HG02973 (cell line): ENCODE data around the gene GOLGA8B.
A peak's percentile ranks its signal among the peaks of the same experiment; 100 is the strongest.
"Not testable (repeated sequence)": the region's sequence is repeated elsewhere in the genome, so short reads cannot be mapped to it uniquely, and the experiment has no call there.

ENCODE experiments used
- ATAC-seq: cut with Tn5 transposase; IDR thresholded peaks from one replicate; pipeline ENCODE4 v1.9.1; 2021; ENCODE audit warnings: moderate library complexity; ENCODE audit not compliant: unreplicated experiment

GOLGA8B gene

GRCh38 chr15:34583399-34584329 lies at the start of gene GOLGA8B:
Gene GOLGA8B (minus strand): TSS chr15:34583651. CDS start chr15:34535912, 47,739 bp downstream.
- ATAC-seq, result peak; percentile 66

GRCh38 chr15:34633165-34633564 lies 49.7 kb upstream of the GOLGA8B start:
- not testable (repeated sequence) for ATAC-seq

DNA sequence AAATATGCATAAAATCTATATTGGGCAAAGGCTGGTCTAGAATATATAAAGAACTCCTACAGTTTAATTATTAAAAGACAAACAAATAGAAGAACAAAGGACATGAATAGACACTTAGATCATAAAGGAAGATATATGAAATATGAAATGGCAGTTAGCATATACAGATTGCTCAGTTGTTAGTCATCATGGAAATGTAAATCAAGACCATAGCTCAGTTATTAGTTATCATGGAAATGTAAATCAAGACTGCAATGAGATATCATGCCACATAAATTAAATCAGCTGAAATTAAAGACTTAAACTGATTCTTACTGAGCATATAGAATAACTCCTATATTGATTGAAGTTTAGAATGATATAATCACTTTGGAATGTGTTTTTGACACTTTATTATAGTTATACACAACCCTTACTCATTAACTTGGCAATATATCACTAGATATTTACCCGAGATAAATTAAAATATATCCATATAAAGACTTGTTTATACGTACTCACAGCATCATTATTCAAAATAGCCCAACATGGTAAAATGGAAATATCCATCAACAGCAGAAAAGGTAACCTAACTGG lies 45.2 kb upstream of the GOLGA8B start:
- ATAC-seq, result no peak

GRCh38 chr15:34625007-34625406 lies 41.6 kb upstream of the GOLGA8B start:
- ATAC-seq, result no peak

DNA sequence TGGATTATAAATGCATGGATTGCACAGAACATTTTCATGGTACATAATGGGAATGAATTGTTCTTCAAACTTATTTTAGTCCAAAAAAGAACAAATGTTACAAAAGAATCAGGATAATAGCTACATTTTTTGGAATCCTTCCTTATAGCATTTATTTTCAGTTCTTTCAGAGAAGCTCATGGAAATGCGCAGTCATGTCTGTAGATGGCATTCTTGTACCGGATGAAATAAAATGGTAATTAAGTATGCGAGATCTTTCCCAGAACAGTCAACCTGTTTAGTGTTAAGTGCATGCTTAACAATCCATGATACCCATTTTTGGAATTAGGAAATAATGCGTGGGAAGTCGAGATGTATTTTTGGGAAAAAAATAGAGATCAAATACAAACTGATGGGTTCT lies 38.2 kb upstream of the GOLGA8B start:
- ATAC-seq, result no peak

DNA sequence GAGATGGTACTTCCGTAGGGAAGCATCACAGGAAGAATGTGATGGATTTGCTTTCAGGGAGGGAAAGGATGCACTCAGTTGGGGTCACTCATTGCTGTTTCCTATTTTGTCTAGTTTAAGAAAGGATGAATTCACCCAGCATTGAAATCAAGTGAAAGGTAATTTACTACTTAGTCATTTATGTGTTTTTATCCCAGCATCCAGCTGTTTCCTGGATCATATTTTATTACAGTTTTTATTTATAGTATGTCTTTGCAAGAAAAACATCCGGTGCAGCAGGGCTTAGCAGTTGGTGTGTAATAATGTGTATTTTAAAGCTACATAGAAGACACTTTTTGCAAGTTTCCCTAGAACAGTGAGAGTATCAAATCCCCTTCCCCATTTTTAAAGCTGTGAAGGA lies 37.4 kb upstream of the GOLGA8B start:
- ATAC-seq, result no peak

- no peak for ATAC-seq
Measured at GRCh38 chr15:34620142-34620541, 36.7 kb upstream of the GOLGA8B start.

DNA sequence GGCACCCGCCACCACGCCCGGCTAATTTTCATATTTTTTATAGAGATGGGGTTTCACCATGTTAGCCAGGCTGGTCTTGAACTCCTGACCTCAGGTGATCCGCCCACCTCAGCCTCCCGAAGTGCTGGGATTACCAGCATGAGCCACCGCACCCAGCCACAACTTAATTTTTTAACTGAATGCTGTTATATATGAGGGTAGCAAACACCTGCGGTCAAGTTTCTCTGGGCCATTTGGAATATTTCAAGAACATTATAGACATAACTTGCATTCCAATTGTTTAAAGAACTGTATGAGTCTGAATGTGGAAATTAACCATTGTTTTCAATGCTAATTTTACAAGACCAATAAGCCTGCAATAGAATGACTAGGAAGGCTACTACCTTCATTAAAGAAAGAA lies 35.7 kb upstream of the GOLGA8B start:
- no peak for ATAC-seq

DNA sequence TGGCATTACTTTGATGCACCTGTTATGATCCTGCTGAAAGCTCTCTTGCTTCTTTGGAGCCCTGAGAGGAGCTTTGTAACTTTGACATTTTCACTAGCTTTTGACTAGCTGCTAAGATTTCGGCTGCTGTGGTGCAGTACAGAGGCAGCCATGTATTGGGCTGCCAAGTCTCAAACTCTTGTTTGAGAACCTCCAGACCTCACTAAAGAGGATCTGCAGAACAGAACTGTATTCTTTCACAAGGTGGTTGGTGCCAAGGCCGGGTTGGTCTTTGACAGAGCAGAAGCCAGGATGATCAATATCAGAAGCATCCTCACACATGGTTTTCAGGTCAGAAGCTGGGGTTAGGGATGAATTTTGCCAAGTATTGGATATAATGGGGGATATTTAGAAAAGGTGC lies 34.6 kb upstream of the GOLGA8B start:
- ATAC-seq, result no peak

DNA sequence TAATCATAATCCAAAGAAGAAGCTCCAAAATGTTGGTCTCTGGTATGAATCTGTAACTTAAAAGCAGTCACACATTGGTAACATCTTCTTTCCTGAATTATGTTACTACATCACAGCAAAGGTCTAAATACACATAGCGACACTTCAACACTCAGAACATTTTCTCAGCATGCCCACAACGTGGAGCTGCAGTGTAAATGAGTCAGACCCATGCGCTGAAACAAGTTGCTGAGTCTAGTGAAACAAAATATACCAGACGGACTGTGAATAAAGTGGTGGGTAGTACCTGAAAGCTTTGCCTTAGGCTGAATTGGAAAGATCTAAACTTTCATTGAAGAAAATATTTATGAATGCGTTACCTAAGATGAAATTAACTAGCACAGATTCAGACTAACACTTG lies 33.2 kb upstream of the GOLGA8B start:
- ATAC-seq, result no peak

- ATAC-seq, result no peak
Measured at GRCh38 chr15:34613997-34614396, 30.5 kb upstream of the GOLGA8B start.

- no peak for ATAC-seq
Measured at GRCh38 chr15:34613301-34613700, 29.9 kb upstream of the GOLGA8B start.

GRCh38 chr15:34610354-34610753 lies 26.9 kb upstream of the GOLGA8B start:
- ATAC-seq, result no peak

GRCh38 chr15:34609102-34610057 lies 25.9 kb upstream of the GOLGA8B start:
- peak; percentile 43 for ATAC-seq

GRCh38 chr15:34608517-34608916 lies 25.1 kb upstream of the GOLGA8B start:
- ATAC-seq, result no peak

DNA sequence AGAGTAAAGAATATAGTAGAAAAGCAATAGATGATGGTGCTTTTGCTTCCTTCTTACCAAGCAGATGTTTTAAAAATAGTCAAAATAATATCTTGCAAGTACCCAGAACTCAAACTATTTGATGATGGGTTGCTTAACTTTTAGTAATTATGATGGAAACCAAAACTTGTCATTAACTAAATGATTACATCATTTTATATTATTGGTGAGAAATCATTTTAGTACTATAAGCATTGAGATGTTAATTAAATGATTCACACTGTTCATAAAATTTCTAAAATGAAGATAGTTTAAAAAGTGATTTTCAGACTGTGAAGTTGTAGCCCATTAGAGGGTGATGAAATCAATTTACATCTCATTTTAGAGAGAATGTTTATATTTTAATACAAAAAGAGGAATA lies 24.4 kb upstream of the GOLGA8B start:
- ATAC-seq, result no peak

GRCh38 chr15:34606545-34606944 lies 23.1 kb upstream of the GOLGA8B start:
- ATAC-seq, result no peak

GRCh38 chr15:34606131-34606530 lies 22.7 kb upstream of the GOLGA8B start:
- no peak for ATAC-seq

DNA sequence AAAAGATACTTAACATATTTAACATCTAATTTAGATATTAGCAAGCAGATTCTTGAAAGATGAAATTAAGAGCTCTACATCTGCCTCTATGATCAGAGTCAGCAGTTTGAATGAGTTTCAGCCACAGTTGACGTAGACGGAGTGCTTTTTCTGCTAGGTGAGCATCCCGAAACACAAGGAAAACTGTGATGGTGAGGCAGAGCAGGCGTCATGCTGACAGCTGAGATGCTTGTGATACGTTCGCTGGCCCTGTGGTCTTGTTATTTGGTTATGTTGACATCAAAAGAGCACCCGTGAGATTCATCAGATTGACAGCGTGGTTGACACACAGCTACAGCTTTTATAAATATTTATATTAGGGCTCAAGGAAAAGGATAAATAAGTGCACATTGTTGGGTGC lies 19.6 kb upstream of the GOLGA8B start:
- ATAC-seq, result no peak

GRCh38 chr15:34600923-34601322 lies 17.5 kb upstream of the GOLGA8B start:
- no peak for ATAC-seq
